Activated T-cell treated with anti-CD3 and anti-CD28 coated beads for 1 hour (primary cell): ENCODE data around the gene DAB2IP.
"Not testable (repeated sequence)": the region's sequence is repeated elsewhere in the genome, so short reads cannot be mapped to it uniquely, and the experiment has no call there.

Source experiments
- DNase-seq: peaks from one replicate; pipeline ENCODE4 v3.0.0-alpha.2; 2020; ENCODE audit warnings: low read depth

DAB2IP gene

DNA sequence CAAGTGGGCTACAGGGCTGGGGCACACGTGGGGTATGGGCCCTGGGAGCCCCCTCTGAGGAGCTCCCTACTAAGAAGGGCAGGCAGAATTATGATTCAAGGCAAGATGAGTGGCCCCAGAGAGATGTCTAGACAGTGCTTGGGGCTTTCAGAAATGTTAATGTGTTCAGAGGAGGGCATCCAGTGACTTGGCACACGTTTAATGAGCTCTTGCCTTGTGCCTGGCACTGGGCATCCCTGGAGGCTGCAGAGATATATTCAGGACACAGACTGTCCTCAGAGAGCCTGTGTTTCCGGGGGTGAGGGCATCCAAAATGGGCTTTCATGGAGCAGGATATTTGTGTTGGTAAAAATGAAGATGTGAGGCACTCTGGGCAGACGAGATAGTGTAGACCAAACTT is 25.4 kb upstream of the DAB2IP start:
- DNase-seq = no peak

GRCh38 chr9:121627427-121627826 is 24.0 kb upstream of the DAB2IP start:
- DNase-seq = no peak

GRCh38 chr9:121628401-121628800 is 23.0 kb upstream of the DAB2IP start:
- DNase-seq = no peak

DNA sequence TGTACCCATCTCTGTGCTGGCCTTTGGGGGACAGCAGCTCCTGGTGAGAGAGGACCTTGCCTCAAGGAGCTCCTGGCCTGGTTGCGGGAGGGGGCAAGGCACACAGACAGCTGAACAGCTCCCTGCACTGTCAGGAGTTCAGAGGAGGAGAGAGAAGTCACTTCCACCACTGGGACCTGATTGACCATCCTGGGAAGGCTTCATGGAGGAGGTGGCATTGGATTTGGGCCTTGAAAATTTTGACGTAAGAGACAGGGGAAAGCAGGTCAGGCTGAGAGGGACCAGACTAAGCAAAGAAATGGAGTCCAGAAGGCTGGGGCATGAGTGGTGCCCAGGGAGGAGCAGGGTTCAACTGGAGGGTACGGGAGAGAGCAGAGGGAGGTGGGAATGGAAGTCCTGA is 20.3 kb upstream of the DAB2IP start:
- no peak for DNase-seq

- no peak for DNase-seq
Observed at GRCh38 chr9:121631978-121632418, 19.4 kb upstream of the DAB2IP start.

- no peak for DNase-seq
Observed at GRCh38 chr9:121633119-121633714, 18.2 kb upstream of the DAB2IP start.

DNA sequence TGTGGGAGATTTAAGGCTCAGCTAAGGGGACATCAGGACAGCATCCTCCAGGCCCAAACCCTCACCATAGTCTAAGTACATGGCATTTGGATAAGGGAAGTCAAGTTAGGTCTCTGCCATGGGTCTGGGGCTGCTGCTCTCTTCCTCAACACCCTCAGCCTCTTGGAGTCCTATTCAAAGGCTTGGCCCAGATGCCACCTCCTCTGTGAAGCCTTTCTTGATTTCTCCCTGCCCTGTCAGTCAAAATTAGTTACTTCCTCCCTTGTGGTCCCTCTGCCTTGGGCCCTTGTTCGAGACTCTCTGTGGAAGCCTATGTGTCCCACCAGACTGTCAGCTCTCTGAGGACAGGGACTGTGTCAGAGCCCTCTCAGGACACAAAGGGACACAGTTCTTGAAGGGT is 17.7 kb upstream of the DAB2IP start:
- DNase-seq = no peak

DNA sequence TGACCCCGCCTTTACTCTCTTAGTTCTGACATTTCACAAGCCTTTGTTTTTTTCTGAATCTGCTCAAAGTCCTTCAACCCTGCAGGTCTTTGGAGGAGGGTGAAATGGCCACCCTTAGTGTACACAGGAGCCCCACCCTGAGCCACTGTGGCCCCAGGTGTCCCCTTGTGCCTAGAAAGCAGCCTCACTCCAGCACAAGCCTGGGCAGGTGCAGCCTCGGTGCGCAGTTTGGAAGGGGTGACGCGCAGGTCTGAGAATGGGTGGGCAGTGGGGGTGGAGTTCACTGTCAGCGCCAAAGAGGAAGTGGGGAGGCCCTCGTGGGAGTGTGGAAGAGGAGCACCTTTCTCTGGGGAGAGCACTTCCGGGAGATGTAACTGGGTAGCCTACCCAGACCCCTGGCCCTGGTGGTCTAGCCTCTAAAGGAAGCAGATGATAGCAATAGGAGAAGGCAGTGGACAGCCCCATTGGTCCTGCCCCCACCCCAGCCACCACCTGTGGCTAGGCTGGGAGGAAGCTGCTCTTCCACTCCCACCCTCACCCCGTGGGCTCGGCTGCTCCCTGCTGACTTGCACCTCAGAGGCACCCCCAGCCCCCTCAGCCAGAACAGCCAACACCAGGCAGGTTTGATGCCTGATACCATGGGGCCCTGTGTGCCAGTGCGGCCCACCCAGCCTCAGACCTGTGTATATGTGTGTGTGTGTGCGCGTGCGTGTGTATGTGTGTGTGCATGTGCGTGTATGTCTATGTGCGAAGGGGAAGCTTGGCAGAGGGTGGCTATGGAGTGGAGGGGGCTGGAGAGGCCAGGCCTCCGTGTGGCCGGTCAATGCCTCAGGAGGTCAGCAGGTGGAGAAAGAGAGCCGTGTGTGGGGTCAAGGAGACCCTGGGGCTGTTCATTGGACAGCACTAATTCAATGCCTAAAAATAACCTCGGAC is 16.8 kb upstream of the DAB2IP start:
- no peak for DNase-seq

DNA sequence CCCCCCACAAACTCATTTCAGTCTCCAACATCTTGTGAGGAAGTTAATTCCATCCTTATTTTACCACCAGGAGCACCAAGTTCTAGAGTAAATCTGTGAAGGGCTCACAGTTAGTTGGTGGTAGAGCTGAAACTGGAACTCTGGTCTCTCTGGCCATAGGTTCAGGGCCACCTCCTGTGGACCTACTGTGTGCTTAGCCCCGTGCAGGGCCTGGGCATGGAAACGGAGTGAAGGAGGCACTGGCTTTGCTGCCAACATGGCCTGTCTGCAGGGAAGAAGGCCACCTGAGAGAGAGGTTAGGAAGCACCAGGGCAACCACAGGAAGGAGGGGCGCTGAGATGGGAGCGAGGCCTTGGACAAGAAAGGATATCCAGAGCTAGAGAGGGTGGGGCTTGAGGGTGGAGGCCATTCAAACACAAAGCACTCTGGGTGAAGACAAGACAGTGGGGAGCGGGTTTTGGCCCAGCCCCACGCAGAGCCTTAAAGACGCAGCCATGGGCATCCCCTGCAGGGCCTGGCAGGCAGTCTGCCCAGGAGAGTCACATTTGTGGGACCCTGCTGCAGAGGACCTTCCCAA is 16.0 kb upstream of the DAB2IP start:
- DNase-seq = no peak

DNA sequence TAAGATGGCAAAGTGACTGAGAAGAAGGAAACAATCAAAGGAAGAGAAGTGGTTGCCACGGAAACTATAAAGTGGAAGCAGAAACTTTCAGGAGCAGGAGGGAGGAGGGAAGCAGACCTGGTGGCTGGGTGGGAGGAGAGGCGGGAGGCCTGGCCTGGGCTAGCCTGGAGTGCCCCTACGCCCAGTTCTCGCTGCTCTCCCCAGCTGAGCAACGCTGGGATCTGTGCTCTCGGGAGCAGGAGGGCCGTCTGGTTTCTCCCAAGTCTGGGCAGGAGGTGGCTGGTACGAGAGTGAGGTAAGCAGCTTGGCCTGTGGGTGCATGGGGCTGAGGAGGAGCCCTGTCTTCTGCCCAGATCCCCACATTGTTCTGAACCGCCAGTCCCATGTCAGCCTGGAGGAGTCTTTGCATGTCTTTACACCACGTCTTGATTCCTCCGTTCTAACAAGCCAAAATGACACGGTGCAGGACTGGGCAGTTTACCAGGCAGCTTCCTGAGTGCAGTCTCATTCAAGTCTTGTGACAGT is 15.0 kb upstream of the DAB2IP start:
- DNase-seq = no peak

GRCh38 chr9:121636978-121637712 is 14.3 kb upstream of the DAB2IP start:
- no peak for DNase-seq

DNA sequence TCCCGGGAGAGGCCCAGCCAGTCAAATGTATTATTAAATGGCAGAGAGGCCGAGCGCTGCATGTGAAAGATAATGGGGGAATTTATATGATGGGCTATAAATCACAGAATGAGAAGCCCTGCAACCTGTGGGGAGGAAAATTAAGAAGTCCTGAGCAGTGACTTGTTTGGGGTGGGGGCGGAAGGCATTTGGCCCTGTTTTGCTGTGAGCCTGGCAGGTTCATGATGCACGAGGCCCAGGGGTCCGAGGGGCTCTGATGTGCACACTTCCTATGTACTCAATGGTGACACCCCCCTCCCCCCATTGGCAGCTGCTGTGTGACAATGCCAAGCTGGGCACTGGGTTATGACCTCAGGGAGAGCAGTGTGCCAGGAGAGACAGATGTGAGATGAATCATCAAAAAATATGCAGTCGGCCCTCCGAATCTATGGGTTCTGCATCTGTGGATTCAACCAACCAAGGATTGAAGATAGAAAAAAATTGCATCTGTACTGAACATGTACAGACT is 13.7 kb upstream of the DAB2IP start:
- no peak for DNase-seq

DNA sequence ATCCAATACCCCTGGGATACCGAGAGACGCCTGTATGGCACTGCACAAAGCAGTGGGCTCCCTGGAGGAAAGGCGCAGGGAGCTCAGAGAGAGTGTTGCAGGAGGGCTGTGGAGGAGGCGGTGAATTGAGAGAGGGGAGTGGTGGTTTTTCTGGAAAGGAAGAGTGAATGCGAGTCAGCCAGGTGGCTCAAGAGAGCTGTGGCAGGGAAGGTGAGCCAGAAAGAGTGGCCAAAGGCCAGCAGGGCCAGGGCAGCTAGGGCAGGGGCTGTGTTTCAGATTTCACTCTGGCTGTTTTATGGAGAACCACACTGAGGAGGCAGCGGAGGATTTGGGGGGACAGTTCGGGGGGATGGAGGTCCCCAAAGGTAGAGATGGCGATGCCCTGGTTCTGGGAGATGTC is 13.0 kb upstream of the DAB2IP start:
- DNase-seq = no peak

GRCh38 chr9:121638901-121639592 is 12.4 kb upstream of the DAB2IP start:
- DNase-seq = no peak

- DNase-seq = no peak
Observed at GRCh38 chr9:121639619-121640018, 11.8 kb upstream of the DAB2IP start.

- peak; percentile 4 for DNase-seq
Observed at GRCh38 chr9:121640076-121640475, 11.4 kb upstream of the DAB2IP start.

GRCh38 chr9:121640491-121641223 is 10.8 kb upstream of the DAB2IP start:
- no peak for DNase-seq

DNA sequence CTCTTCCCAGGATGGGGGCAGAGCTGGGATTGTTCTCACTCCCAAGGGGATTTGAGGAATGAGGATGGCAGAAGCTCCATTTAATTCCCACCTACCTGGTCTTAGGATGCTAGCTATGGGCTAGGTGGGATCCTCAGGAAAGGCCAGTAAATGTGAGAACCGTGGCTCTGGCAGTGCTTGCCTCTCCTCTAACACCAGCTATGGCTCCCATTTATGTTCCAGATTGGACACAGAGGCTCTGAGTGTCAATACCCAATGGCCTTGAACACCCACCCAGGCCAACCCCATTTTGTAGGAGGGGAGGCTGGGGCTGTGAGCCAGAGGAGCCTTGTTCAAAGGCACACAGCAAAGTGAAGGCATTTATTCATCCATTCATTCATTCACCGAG is 10.2 kb upstream of the DAB2IP start:
- no peak for DNase-seq

DNA sequence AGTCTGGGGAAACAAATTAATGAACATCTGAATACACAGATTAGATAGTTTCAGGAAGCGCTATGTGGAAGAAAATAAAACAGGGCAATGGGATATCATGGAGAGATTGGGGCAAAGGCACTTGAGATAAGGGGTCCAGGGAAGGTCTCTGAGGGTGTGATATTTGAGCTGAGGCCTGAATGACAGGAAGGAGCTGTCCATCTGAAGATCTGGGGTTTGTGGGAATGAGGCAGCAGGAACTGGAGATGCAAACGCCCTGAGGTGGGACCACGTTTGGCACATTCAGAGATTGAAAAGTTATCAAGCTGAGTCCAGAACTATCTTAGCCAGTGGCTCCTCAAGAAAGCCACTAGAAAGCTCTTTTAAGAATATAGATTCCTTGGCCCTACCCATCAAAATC is 8.7 kb upstream of the DAB2IP start:
- no peak for DNase-seq

DNA sequence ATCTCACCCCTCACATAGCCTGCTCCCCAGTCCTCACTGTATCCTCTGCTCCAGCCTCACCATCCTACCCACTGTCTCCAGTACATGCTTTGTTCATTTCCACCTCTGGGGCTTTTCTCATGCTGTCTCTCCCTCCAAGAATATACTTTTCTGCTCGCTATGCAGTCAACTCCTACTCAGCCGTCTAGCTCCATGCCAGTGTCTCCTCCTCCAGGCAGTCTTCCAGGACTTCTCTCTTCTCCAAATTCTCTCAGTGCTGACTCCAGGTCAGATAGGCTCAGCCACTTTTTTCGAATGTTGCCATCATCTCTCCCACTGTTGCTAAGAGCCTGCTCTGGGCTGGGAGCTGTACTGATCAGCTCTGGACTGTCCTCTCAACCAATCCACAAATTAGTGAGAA is 8.0 kb upstream of the DAB2IP start:
- DNase-seq = no peak

DNA sequence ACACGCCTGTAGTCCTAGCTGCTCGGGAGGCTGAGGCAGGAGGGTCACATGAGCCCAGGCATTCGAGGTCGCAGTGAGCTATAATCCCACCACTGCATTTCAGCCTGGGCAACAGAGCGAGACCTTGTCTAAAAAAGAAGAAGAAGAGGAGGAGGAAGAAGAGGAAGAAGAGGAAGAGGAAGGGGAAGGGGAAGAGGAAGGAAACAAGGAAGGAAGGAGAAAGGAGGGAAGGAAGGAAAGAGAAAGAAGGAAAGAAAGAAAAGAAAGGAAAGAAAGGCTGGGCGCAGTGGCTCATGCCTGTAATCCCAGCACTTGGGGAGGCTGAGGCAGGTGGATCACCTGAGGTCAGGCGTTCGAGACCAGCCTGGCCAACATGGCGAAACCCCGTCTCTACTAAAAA is 7.4 kb upstream of the DAB2IP start:
- DNase-seq = not testable (repeated sequence)
